HepG2 (cell line): ENCODE measurements around the gene GALNT10. TPM values are rescaled to one million over a fixed set of nuclear protein-coding genes. Genes with fewer than 3 reads are reported as not detected.

Experiments
- STAG1 ChIP-seq: sonication (generic); formaldehyde crosslinking; IDR thresholded peaks from 2 replicates; pipeline ENCODE4 v1.4.0; 2020; ENCODE audit warnings: missing genetic modification reagents
- TCF7L2 ChIP-seq: IDR thresholded peaks from 2 replicates; pipeline ENCODE4 v1.6.1; 2011; ENCODE audit warnings: mild to moderate bottlenecking, low read depth, low read length, moderate library complexity
- ZNF343 ChIP-seq: sonication (generic); formaldehyde crosslinking; IDR thresholded peaks from 2 replicates; pipeline ENCODE4 v1.4.0; 2020; ENCODE audit warnings: mild to moderate bottlenecking, missing genetic modification reagents
- polyA plus RNA-seq, 8 experiments: library from polyadenylated mRNA; depleted of rRNA in 3 of 8; stranded (reverse) in 7 of 8; unstranded in 1 of 8; fragments of >200 nt; fragmentation: Illumina TruSeq in 4 of 8; extraction: Trizol in 4 of 8; gene quantifications; 2 replicates each; pipeline versions ENCODE4 v1.2.1 to v1.2.3, GENCODE V29; 2011 to 2016; ENCODE audit warnings: low read depth in 4 of 8, missing spikeins in 1 of 8, mixed read lengths in 1 of 8; ENCODE audit not compliant: insufficient read depth in 1 of 8
- total RNA-seq, 5 experiments: library from RNA; depleted of rRNA; stranded (reverse); fragments of >200 nt; fragmentation: Illumina TruSeq; extraction: Trizol; gene quantifications; 2 replicates each; pipeline ENCODE4 v1.2.3, GENCODE V29; 2016; ENCODE audit warnings: low read depth in 1 of 5
- TF ChIP-seq, protein P1 (sequence below): sonication (generic); formaldehyde crosslinking; conservative IDR thresholded peaks from 2 replicates; pipeline ENCODE4 v1.4.0; 2020; ENCODE audit warnings: mild to moderate bottlenecking, missing genetic modification reagents, moderate library complexity
- TF ChIP-seq, protein P2 (sequence below): sonication (generic); formaldehyde crosslinking; IDR thresholded peaks from 2 replicates; pipeline ENCODE4 v1.8.0; 2022; ENCODE audit warnings: missing genetic modification reagents, mild to moderate bottlenecking, moderate library complexity, borderline replicate concordance
- TF ChIP-seq, protein P3 (sequence below): sonication (generic); formaldehyde crosslinking; IDR thresholded peaks from 2 replicates; pipeline ENCODE4 v1.4.0; 2020; ENCODE audit warnings: mild to moderate bottlenecking, missing genetic modification reagents

GALNT10 gene
- total and polyA plus RNA-seq, 2 of the 13 experiments (the other 11 are each of a cell fraction or from before 2014, with no cell fraction given): 8.1 to 11.2 TPM

DNA sequence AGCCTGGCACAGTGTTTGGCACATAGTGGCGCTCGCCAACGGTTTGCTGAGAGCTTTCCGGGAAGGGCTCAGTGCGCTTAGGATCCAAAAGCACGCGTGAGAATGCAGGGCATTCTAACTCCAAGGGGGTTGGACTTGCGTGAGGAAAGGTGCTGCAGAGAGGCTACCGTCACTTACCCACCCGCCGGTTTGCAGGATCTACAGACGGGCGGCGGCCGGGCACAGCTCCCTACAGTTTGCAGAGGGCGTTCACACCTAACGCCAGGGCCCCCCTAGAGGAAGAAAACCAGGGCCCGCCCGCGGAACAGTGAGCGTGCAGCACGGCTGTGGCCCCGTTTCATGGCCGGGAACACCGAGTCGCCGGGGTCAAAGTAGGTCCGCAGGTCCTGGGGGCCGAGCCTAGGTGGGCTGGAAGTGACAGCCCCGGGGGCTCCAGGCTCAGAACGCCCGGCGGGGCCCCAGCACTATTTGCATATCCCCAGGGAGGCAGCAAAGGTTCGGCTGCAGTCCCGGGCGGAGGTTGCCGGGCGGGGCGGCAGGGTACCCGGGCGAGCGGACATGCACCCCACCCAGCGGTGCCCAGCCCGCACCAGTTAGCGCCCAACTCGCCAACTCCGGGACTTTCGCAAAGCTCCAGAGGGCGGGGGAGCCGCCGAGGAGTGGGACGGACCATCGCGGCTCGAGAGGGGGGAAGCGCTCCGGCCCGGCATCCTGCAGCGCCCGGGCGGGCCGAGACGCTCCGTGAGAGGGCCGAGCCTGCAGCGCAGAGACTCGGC, 526 bp upstream of the GALNT10 start (continued):
- TF ChIP-seq, protein P1, sequence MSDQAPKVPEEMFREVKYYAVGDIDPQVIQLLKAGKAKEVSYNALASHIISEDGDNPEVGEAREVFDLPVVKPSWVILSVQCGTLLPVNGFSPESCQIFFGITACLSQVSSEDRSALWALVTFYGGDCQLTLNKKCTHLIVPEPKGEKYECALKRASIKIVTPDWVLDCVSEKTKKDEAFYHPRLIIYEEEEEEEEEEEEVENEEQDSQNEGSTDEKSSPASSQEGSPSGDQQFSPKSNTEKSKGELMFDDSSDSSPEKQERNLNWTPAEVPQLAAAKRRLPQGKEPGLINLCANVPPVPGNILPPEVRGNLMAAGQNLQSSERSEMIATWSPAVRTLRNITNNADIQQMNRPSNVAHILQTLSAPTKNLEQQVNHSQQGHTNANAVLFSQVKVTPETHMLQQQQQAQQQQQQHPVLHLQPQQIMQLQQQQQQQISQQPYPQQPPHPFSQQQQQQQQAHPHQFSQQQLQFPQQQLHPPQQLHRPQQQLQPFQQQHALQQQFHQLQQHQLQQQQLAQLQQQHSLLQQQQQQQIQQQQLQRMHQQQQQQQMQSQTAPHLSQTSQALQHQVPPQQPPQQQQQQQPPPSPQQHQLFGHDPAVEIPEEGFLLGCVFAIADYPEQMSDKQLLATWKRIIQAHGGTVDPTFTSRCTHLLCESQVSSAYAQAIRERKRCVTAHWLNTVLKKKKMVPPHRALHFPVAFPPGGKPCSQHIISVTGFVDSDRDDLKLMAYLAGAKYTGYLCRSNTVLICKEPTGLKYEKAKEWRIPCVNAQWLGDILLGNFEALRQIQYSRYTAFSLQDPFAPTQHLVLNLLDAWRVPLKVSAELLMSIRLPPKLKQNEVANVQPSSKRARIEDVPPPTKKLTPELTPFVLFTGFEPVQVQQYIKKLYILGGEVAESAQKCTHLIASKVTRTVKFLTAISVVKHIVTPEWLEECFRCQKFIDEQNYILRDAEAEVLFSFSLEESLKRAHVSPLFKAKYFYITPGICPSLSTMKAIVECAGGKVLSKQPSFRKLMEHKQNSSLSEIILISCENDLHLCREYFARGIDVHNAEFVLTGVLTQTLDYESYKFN (CRISPR knock-in tag): no peak
- TF ChIP-seq, protein P2, sequence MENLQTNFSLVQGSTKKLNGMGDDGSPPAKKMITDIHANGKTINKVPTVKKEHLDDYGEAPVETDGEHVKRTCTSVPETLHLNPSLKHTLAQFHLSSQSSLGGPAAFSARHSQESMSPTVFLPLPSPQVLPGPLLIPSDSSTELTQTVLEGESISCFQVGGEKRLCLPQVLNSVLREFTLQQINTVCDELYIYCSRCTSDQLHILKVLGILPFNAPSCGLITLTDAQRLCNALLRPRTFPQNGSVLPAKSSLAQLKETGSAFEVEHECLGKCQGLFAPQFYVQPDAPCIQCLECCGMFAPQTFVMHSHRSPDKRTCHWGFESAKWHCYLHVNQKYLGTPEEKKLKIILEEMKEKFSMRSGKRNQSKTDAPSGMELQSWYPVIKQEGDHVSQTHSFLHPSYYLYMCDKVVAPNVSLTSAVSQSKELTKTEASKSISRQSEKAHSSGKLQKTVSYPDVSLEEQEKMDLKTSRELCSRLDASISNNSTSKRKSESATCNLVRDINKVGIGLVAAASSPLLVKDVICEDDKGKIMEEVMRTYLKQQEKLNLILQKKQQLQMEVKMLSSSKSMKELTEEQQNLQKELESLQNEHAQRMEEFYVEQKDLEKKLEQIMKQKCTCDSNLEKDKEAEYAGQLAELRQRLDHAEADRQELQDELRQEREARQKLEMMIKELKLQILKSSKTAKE (CRISPR knock-in tag): no peak; the same call in 1 of the 2 replicates
- TF ChIP-seq TCF7L2 (no peak), ZNF343 (no peak), STAG1 (no peak)
- TF ChIP-seq, protein P3, sequence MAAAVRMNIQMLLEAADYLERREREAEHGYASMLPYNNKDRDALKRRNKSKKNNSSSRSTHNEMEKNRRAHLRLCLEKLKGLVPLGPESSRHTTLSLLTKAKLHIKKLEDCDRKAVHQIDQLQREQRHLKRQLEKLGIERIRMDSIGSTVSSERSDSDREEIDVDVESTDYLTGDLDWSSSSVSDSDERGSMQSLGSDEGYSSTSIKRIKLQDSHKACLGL (CRISPR knock-in tag): no peak; the same call in 1 of the 2 replicates
